Measurements from ENCODE around the gene NUFIP2.

NUFIP2 gene

DNA sequence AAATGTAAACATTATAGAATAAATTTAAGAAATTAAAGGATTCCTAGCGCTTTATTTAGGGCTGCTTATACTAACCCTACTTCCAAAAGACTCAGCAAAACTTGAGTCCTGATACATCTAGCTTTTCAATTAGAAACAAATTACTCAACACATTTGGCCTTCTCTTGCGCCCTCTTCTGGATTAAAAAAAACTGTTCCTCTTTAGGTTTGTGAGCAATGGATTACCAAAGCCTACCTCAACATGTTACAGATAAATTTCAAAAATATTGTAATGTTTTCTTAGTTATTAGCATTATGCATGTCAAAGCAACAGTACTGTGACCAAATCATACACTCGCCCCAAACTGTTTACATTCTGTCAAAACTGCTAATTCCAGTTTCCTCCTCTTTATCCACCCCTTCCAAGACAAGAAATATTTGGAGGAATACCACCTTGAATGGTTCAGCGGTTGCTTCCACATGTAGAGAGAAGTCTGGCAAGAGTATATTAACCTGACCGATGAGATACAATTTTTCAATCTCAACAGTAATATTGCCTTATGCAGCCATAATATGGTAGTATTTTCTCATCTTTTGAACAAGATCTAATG is 2.7 kb downstream of the NUFIP2 start:
- DNase-seq = peak; percentile 80

DNA sequence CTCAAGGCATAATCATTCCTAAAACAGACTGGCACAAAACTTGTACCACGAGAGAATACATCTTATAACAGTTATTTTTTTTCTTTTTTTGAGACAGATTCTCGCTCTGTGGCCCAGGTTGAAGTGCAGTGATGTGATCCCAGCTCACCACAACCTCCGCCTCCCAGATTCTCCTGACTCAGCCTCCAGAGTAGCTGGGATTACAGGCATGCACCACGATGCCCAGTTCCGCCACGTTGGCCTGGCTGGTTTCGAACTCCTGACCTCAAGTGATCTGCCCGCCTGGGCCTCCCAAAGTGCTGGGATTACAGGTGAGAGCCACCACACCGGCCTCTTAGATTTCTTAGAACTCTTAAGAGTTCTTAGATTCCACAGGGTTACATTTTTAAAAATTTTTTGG is 4.1 kb downstream of the NUFIP2 start:
- DNase-seq = no peak
- Histone ChIP-seq H2BK15ac (ENCODE audit: low read depth, poor library complexity, severe bottlenecking) (no peak overlapping the region), H2BK12ac (ENCODE audit: low read length in 2 of 2) (no peak overlapping the region), H3K4me1 (ENCODE audit: control insufficient read depth, insufficient read depth, low read depth, low read length) (peaks cover 8% of the 10 kb centered on the region), H3K79me1 (replicated peaks; ENCODE audit: low read length, poor library complexity, severe bottlenecking) (no peaks in the 10 kb centered on the region), H2BK5ac (ENCODE audit: low read depth, low read length, poor library complexity, severe bottlenecking) (no peak overlapping the region), H3K9ac (ENCODE audit: low read length) (peak overlapping the region; percentile 100), H3K4me3 (ENCODE audit: insufficient read depth in 1 of 2, low read depth in 1 of 2, low read length in 2 of 2) (peak overlapping the region in 1 of 2 experiments; percentile 96), H3K4me2 (ENCODE audit: low read length, poor library complexity, severe bottlenecking) (no peak overlapping the region), H3K9me3 (ENCODE audit: control insufficient read depth, low read length) (no peaks in the 10 kb centered on the region), H3K14ac (ENCODE audit: low read length in 2 of 2) (no peak overlapping the region), H2AFZ (ENCODE audit: low read depth, low read length) (no peak overlapping the region), H3K27ac (ENCODE audit: low read length, poor library complexity, severe bottlenecking) (no peak overlapping the region), H3K4ac (ENCODE audit: low read depth in 1 of 2, low read length in 2 of 2) (no peak overlapping the region), H3K36me3 (ENCODE audit: control insufficient read depth in 1 of 2, insufficient read depth in 2 of 2, low read depth in 1 of 2, low read length in 2 of 2) (peaks cover 24 to 53% of the 10 kb centered on the region in 2 experiments), H3K23ac (ENCODE audit: low read length in 2 of 2) (no peak overlapping the region), H4K91ac (ENCODE audit: low read length) (no peak overlapping the region), H2AK5ac (ENCODE audit: low read length, severe bottlenecking) (no peak overlapping the region), H3K18ac (ENCODE audit: low read depth in 1 of 2, low read length in 2 of 2) (no peak overlapping the region), H2BK120ac (ENCODE audit: low read depth, low read length) (no peak overlapping the region), H4K8ac (ENCODE audit: low read length) (no peak overlapping the region), H3K27me3 (ENCODE audit: control insufficient read depth in 1 of 2, insufficient read depth in 1 of 2, low read length in 2 of 2) (no peaks in the 10 kb centered on the region)
- 94% methylated on average over 8 of the region's 9 CpGs for WGBS

More for the DNA sequence above, 2.7 kb downstream of the NUFIP2 start:
- no peak overlapping the region for H4K8ac ChIP-seq (ENCODE audit: low read length)
- 25% methylated on average over 2 of the region's 5 CpGs for WGBS
- no peak overlapping the region for H2AFZ ChIP-seq (ENCODE audit: low read depth, low read length)
- H2AK5ac ChIP-seq (ENCODE audit: low read length, severe bottlenecking) = no peak overlapping the region
- peak overlapping the region in 1 of 2 experiments; percentile 96 for H3K4me3 ChIP-seq (ENCODE audit: insufficient read depth in 1 of 2, low read depth in 1 of 2, low read length in 2 of 2)
- no peak overlapping the region for H3K27ac ChIP-seq (ENCODE audit: low read length, poor library complexity, severe bottlenecking)
- no peak overlapping the region for H3K14ac ChIP-seq (ENCODE audit: low read length in 2 of 2)
- no peak overlapping the region for H4K91ac ChIP-seq (ENCODE audit: low read length)
- no peaks in the 10 kb centered on the region for H3K27me3 ChIP-seq (ENCODE audit: control insufficient read depth in 1 of 2, insufficient read depth in 1 of 2, low read length in 2 of 2)
- no peak overlapping the region for H2BK120ac ChIP-seq (ENCODE audit: low read depth, low read length)
- no peak overlapping the region for H2BK12ac ChIP-seq (ENCODE audit: low read length in 2 of 2)
- H2BK5ac ChIP-seq (ENCODE audit: low read depth, low read length, poor library complexity, severe bottlenecking) = no peak overlapping the region
- peaks cover 8% of the 10 kb centered on the region for H3K4me1 ChIP-seq (ENCODE audit: control insufficient read depth, insufficient read depth, low read depth, low read length)
- no peaks in the 10 kb centered on the region for H3K9me3 ChIP-seq (ENCODE audit: control insufficient read depth, low read length)
- peak overlapping the region; percentile 82 for H3K4me2 ChIP-seq (ENCODE audit: low read length, poor library complexity, severe bottlenecking)
- H3K36me3 ChIP-seq (ENCODE audit: control insufficient read depth in 1 of 2, insufficient read depth in 2 of 2, low read depth in 1 of 2, low read length in 2 of 2) = peaks cover 13 to 40% of the 10 kb centered on the region in 2 experiments
- H3K9ac ChIP-seq (ENCODE audit: low read length) = peak overlapping the region; percentile 100
- no peak overlapping the region for H2BK15ac ChIP-seq (ENCODE audit: low read depth, poor library complexity, severe bottlenecking)
- H3K18ac ChIP-seq (ENCODE audit: low read depth in 1 of 2, low read length in 2 of 2) = no peak overlapping the region
- H3K79me1 ChIP-seq (replicated peaks; ENCODE audit: low read length, poor library complexity, severe bottlenecking) = no peaks in the 10 kb centered on the region
- H3K23ac ChIP-seq (ENCODE audit: low read length in 2 of 2) = no peak overlapping the region
- H3K4ac ChIP-seq (ENCODE audit: low read depth in 1 of 2, low read length in 2 of 2) = no peak overlapping the region

DNA sequence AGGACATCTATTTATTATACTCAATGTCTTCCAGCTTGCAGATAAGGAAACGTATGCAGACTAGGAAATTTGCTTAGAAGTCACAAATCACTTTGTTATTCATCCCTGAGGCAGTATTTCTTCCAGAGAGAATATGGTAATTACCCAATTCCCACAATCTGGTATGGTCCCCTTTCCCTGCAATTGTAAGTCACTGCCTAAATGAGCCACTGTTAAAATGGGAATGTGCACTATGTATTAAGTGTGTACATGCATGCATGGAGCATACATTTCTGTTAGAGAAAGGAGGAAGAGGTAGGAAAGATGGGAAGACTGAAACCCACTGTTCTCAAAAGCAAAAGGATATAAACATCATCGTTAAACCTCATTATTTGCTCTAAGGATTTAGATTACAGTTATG is 10.0 kb downstream of the NUFIP2 start:
- 81% methylated on average over 2 of the region's 2 CpGs for WGBS
- peaks cover 8% of the 10 kb centered on the region for H3K4me1 ChIP-seq (ENCODE audit: control insufficient read depth, insufficient read depth, low read depth, low read length)
- no peaks in the 10 kb centered on the region for H3K79me1 ChIP-seq (replicated peaks; ENCODE audit: low read length, poor library complexity, severe bottlenecking)
- H2AFZ ChIP-seq (ENCODE audit: low read depth, low read length) = no peak overlapping the region
- H3K4me3 ChIP-seq (ENCODE audit: insufficient read depth in 1 of 2, low read depth in 1 of 2, low read length in 2 of 2) = peak overlapping the region in 1 of 2 experiments; percentile 38
- no peak overlapping the region for H3K18ac ChIP-seq (ENCODE audit: low read depth in 1 of 2, low read length in 2 of 2)
- H3K9ac ChIP-seq (ENCODE audit: low read length) = peak overlapping the region; percentile 42
- H2BK120ac ChIP-seq (ENCODE audit: low read depth, low read length) = no peak overlapping the region
- H3K4me2 ChIP-seq (ENCODE audit: low read length, poor library complexity, severe bottlenecking) = no peak overlapping the region
- peaks cover 53 to 86% of the 10 kb centered on the region in 2 experiments for H3K36me3 ChIP-seq (ENCODE audit: control insufficient read depth in 1 of 2, insufficient read depth in 2 of 2, low read depth in 1 of 2, low read length in 2 of 2)
- H3K27ac ChIP-seq (ENCODE audit: low read length, poor library complexity, severe bottlenecking) = no peak overlapping the region
- H2BK12ac ChIP-seq (ENCODE audit: low read length in 2 of 2) = no peak overlapping the region
- H2BK15ac ChIP-seq (ENCODE audit: low read depth, poor library complexity, severe bottlenecking) = no peak overlapping the region
- DNase-seq = no peak
- no peak overlapping the region for H2AK5ac ChIP-seq (ENCODE audit: low read length, severe bottlenecking)
- H3K9me3 ChIP-seq (ENCODE audit: control insufficient read depth, low read length) = no peaks in the 10 kb centered on the region
- H2BK5ac ChIP-seq (ENCODE audit: low read depth, low read length, poor library complexity, severe bottlenecking) = no peak overlapping the region
- H3K27me3 ChIP-seq (ENCODE audit: control insufficient read depth in 1 of 2, insufficient read depth in 1 of 2, low read length in 2 of 2) = no peaks in the 10 kb centered on the region
- H4K91ac ChIP-seq (ENCODE audit: low read length) = no peak overlapping the region
- H3K14ac ChIP-seq (ENCODE audit: low read length in 2 of 2) = no peak overlapping the region
- no peak overlapping the region for H3K23ac ChIP-seq (ENCODE audit: low read length in 2 of 2)
- H4K8ac ChIP-seq (ENCODE audit: low read length) = no peak overlapping the region
- H3K4ac ChIP-seq (ENCODE audit: low read depth in 1 of 2, low read length in 2 of 2) = no peak overlapping the region

DNA sequence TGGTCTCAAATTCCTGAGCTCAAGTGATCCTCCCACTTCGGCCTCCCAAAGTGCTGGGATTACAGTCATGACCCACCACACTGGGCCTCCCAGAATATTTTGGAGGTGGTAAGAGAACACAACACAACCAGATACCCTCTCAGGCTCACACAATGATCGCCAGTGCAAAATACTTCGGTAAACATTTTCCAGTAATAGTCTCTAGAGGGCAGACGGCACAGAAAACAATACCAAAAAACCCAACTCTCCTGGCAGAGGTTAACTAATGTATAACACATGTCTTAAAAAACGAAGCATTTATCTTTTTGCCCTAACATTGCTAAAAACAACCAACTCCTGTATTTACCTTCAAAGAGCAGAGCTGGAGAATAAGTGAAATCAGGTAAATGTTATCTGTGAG is 10.5 kb downstream of the NUFIP2 start:
- 98% methylated on average over 4 of the region's 5 CpGs for WGBS
- Histone ChIP-seq H3K4ac (ENCODE audit: low read depth in 1 of 2, low read length in 2 of 2) (no peak overlapping the region), H4K91ac (ENCODE audit: low read length) (no peak overlapping the region), H2BK120ac (ENCODE audit: low read depth, low read length) (no peak overlapping the region), H2BK5ac (ENCODE audit: low read depth, low read length, poor library complexity, severe bottlenecking) (no peak overlapping the region), H3K4me1 (ENCODE audit: control insufficient read depth, insufficient read depth, low read depth, low read length) (peaks cover 6% of the 10 kb centered on the region), H2AK5ac (ENCODE audit: low read length, severe bottlenecking) (no peak overlapping the region), H3K4me3 (ENCODE audit: insufficient read depth in 1 of 2, low read depth in 1 of 2, low read length in 2 of 2) (peak overlapping the region in 1 of 2 experiments; percentile 38), H3K79me1 (replicated peaks; ENCODE audit: low read length, poor library complexity, severe bottlenecking) (no peaks in the 10 kb centered on the region), H3K27me3 (ENCODE audit: control insufficient read depth in 1 of 2, insufficient read depth in 1 of 2, low read length in 2 of 2) (no peaks in the 10 kb centered on the region), H2BK15ac (ENCODE audit: low read depth, poor library complexity, severe bottlenecking) (no peak overlapping the region), H3K14ac (ENCODE audit: low read length in 2 of 2) (no peak overlapping the region), H3K9ac (ENCODE audit: low read length) (peak overlapping the region; percentile 42), H3K18ac (ENCODE audit: low read depth in 1 of 2, low read length in 2 of 2) (no peak overlapping the region), H3K27ac (ENCODE audit: low read length, poor library complexity, severe bottlenecking) (no peak overlapping the region), H2BK12ac (ENCODE audit: low read length in 2 of 2) (no peak overlapping the region), H2AFZ (ENCODE audit: low read depth, low read length) (no peak overlapping the region), H3K9me3 (ENCODE audit: control insufficient read depth, low read length) (no peaks in the 10 kb centered on the region), H3K36me3 (ENCODE audit: control insufficient read depth in 1 of 2, insufficient read depth in 2 of 2, low read depth in 1 of 2, low read length in 2 of 2) (peaks cover 51 to 86% of the 10 kb centered on the region in 2 experiments), H3K4me2 (ENCODE audit: low read length, poor library complexity, severe bottlenecking) (no peak overlapping the region), H3K23ac (ENCODE audit: low read length in 2 of 2) (no peak overlapping the region), H4K8ac (ENCODE audit: low read length) (no peak overlapping the region)
- no peak for DNase-seq
